Medulla oblongata (tissue), 1 donor: Measurements from ENCODE around the gene ZNF653.

ENCODE experiments used
- DNase-seq: peaks from one replicate; pipeline ENCODE4 v3.0.0-alpha.2; 2015; ENCODE audit errors: extremely low spot score

Gene ZNF653

DNA sequence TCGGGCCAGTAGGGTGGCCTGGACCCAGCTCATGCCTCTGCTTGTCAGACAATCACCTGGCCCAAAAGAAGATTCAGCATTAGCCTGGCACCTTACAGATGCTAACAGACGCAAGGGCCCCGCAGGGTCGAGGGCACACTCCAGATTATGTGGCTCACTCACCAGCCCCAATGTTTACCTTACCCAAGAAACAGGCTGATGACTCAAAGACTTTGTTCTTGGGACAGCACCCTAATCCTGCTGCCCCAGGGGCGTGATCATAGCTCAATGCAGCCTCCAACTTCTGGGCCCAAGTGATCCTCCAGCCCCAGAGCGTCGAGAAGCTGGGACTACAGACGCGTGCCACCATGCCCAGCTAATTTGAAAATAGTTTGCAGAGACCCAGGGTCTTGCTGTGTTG lies 13.5 kb upstream of the ZNF653 start:
- no peak for DNase-seq

DNA sequence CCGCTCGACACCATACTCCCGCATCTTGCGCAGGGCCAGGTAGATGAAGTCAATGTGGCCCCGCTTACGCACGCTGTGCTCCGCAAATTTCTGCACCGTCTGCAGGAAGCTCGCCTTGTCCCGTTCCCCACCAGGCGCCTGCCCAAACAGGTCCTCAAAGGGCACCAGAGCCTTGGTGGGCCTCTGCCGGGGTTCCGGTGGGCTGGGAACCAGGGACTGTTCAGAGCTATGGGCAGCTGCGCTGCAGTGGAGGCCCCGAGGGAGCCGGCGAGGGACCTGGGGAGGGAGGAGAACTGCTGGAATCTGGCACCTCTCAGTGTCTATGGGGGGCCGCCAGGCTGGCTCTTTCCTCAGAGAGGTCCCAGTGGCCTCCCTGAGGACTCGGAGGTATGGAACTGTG lies 8.3 kb upstream of the ZNF653 start:
- no peak for DNase-seq

DNA sequence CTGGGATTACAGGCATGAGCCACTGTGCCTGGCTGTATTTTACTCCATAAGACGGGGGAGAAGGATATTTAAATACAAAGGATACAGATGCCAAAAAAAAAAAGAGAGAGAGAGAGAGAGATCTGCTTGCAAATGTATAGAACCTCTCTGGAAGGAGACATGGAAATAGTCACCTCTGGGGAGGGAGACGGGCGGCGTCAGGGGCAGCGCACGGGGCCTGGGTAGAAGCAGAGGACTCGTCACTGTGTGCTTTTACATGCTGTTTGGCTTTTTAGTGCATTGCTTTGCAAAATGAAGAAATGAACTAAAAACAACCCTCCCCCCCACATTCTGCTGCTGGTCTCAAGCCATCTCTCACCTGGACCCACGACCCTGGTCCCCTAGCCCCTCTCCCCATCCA lies 4.8 kb upstream of the ZNF653 start:
- DNase-seq: no peak

DNA sequence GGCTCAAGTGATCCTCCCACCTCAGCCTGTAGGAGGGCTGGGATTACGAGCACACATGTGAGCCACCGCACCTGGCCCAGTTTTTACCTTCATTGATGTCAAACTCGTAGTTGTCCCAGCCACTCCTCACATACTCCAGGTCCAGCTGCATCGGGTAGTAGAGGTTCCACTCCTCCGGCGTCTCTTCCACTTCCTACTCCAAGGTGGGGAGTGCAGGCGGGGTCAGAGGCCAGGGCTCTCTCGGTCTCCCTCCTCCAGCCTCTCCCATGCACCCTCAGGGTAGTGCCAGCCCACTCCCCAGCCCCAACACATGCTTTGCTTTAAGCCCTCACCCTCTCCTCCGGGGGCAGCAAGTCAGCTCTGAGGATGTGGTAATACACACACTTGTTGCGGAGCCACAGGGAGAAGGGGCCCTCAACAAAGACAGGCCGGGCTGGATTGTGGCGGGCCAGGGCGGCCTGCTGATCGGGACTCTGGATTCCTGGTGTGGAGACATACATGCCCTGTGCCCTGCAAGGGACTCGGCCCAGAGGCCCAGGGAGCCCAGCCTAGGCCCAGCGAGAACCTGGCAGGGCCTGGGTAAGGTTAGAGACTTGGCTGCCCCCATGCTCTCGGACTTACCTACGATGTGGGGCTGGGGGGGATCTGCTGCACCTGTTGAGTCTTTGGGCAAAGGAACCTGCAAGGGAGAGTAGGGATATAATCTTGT lies 1.9 kb upstream of the ZNF653 start:
- no peak for DNase-seq

DNA sequence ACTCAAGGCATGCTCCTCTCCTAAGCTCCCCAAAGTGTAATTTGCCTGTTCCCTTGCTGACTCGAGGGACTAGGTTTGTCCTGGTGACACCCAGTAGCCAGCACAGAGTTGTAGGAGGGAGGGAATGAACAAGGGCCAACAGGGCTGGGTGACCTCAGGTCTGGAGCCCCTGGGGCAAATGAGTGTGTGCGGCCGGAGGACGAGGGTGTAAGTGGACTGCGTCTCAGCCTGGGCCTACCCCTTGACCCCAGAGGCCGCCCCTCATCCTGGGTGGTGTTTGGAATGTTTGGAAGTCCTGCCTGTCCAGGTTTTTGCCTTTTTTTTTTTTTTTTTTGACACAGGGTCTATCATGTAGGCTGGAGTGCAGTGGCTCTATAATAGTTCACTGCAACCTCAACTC lies 1.3 kb upstream of the ZNF653 start:
- DNase-seq: no peak

DNA sequence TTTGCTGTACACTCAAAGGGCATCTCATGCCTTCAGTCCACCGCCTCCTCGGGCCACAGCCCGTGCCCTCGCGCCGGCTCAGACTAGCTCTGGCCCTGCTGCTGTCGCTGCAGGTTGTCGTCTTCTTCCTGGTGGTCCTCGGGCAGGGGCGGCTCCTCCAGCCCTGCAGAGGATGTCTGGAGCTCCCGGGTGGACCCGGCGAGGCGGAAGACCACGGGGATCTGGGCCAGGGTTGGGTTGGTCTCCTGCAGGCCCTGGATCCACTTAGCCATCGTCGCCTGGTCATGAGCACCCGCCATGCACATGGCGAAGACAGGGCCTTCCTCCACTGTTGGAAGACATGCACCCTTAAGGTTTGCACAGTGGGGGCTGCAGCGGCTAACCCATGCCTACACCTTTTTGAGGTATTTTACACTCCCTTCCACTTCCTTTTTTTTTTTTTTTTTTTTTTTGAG lies 489 bp upstream of the ZNF653 start:
- no peak for DNase-seq

DNA sequence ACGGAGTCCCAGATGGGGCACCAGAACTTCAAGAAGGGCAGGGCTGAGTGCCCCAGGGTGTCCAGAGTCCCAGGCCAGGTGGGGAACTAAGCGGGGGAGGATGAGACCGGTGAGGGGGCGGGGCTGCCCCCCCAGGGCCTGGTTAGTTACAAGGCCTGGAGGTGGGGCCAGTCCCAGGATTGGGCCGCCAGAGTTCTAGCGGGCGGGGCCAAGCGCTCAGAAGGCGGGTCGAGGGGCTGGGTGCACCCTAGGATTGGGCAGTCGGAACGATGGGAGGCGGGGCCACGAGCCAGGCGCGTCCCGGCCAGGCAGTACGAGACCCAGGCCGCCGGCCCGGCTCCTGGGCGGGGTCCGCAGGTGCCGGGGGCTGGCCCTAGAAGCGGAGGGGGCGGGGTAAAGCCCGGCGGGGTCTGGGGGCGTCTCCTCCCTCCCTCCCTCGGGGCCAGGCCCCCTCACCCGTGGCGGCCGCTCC lies 571 bp downstream of the ZNF653 start:
- DNase-seq: peak; percentile 97

DNA sequence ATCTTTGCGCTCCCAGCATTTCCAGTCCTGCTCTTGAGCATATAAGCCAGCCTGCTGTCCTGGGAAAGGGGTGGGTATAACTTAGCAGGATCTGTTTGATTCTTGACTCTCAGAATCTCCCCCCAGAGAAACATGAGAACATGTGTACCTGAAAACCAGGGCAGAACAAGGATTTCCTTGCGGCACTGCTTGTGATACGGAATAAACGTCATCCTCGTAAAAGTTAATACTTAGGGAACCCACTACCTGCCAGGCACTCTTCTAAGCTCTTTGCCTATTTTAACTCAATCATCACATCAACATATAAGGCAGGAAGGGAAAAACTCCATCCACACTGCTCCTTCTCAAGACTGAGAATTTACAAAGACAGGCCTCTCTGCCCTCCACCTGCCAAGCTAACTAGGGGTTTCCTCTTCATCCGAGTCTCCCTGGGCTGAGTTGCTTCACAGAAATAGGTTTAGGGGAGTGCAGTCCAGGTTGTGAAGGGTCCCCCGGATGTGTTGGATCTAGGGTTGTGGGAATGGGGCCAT lies 1.1 kb downstream of the ZNF653 start:
- DNase-seq: no peak

DNA sequence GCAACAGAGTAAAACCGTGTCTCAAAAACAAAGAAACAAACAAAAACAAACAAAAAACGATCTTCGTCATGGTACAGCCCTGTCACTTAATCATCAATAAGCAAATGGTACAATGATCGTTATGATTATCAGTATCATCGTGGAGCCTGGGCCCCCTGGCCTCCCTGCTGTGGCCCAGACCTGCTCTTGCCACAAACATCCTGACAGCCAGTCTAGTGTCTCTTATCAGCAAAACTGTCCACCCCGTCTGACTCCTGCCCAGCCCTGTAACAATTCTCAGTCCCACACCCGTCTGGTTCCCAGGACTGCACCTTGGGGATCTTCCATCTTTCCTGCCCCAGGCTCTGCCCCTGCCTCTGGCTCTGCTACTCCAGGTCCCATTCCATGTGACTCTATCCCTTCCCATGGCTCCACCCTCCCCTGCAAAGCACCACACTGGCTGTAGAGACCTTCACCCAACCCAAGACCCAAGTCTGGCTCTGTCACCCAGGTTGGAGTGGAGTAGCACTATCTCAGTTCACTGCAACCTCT lies 5.7 kb downstream of the ZNF653 start:
- DNase-seq: no peak

DNA sequence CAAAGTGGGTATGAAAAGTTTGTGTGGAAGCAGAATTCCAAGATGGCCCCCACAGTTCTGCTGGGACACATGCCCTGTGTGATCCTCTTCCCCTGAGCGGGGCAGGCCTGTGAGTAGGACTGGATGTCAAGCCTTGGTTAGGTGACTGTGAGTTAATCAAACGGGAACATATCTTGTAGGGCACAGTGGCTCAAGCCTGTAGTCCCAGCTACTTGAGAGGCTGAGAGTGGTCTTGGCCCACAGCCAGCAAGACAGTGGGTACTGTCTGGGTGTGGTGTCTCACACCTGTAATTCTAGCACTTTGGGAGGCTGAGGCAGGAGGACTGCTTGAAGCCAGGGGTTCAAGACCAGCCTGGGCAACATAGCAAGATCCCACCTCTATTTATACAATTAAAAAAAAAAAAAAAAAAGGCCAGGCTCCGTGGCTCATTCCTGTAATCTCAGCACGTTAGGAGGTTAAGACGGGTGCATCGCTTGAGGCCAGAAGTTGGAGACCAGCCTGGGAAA lies 6.4 kb downstream of the ZNF653 start:
- DNase-seq: no peak

DNA sequence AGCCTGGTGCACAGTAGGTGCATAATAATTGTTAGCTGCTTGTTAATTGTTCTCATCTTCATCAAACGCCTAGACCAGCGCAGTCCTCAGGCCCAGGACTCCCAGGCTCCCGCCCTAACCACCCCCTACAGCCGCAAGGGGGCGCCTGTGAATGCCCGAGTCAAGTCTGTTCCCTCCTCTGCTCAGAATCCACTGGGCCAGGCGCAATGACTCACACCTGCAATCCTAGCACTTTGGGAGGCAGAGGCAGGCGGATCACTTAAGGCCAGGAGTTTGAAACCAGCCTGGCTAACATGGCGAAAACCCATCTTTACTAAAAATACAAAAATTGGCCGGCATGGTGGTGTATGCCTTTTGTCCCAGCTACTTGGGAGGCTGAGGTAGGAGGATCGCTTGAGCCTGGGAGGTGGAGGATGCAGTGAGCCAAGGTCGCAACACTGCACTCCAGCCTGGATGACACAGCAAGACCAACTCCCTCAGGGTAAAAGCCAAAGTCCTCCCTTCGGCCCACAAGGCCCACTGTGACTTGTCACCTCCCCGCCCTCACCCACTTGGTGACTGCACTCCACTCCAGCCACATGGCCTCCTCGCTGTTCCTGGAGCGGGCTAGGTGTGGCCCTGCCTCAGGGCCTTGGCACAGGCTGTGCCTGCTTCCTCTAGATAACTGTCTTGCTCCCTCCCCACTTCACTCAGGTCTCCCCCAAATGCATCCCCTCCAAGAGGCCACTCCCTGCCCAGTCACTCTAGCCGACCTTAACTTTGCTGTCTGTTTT lies 9.1 kb downstream of the ZNF653 start:
- peak; percentile 50 for DNase-seq

DNA sequence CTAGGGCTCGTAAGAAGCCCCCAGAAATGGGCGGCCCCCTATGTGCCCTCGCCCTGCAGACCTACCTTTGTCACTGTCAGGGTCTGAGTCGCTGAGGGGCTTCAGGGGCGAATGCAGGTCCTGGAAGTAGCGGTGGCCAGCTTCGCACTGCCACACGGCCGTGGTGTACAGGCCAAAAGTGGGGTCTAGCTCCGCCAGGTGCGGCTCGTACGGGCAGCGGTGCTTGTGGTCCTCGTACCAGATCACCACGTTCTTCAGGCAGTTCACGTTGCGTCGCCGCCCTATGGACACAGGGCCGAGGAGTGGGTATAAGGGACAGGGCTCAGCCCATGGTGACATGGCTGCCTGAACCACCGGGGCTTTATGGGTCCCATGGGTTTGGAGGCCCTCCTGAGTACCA lies 9.8 kb downstream of the ZNF653 start:
- DNase-seq: no peak

DNA sequence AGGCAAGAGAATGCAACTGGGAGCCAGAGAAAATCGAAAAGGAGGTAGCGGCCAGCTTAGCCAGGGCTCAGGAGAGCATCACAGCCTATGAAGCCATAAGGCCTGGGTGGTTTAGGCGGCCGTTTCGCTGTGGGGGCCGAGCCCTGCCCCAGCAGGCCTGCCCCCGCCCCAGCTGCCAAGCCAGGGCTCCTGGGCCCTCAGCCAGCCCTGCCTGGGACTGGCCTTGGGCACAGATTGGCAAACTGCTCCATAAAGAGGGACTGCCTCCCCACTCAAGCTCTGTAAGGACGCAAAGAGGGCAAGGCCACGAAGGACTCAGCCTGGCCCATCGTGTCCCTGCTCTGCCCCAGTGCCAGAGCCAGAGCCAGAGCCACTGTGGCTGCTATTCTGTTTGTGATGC lies 10.2 kb downstream of the ZNF653 start:
- no peak for DNase-seq

DNA sequence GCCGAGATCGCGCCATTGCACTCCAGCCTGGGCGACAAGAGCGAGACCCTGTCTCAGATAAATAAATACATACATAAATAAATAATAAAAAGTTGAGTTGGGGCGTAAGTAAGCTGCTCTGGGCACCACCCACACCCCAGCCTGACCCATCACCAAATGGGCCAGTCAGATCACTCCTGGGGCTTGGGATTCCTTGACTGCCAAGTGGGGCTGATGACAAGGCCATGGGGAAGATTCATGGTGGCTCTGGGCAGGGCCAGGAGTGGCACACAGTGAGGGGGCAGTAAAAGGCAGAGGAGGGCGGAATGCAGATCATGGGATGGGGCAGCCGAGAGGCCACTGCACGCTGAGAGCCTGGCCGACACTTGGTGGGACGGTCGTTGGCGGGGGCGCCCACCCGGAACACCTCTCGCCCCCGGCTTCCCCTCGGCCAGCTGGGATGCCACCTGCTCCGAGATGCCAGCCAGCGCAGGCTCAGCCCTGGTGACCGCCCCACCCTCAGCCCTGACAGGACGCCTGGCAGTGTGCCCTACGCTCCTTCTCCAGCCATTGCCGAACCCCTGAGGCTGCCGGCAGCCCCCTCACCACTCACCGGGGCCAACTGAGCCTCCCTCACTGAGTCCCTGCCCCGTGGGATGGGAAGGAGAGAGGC lies 10.9 kb downstream of the ZNF653 start:
- no peak for DNase-seq

DNA sequence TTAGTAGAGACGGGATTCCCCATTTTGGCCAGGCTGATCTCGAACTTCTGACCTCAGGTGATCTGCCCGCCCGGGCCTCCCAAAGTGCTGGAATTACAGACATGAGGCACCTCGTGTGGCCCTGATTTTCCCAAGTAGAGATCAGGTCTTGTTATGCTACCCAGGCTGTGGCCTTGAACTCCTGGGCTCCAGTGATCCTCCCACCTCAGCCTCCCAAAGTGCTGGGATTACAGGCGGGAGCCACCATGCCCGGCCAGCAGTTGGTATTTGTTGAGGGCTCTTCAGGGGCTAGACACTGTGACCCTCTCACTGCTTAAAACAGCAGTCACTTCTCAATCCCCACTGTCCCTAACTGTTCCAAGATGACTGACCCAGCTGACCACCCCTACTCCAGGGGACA lies 16.3 kb downstream of the ZNF653 start:
- DNase-seq: no peak

DNA sequence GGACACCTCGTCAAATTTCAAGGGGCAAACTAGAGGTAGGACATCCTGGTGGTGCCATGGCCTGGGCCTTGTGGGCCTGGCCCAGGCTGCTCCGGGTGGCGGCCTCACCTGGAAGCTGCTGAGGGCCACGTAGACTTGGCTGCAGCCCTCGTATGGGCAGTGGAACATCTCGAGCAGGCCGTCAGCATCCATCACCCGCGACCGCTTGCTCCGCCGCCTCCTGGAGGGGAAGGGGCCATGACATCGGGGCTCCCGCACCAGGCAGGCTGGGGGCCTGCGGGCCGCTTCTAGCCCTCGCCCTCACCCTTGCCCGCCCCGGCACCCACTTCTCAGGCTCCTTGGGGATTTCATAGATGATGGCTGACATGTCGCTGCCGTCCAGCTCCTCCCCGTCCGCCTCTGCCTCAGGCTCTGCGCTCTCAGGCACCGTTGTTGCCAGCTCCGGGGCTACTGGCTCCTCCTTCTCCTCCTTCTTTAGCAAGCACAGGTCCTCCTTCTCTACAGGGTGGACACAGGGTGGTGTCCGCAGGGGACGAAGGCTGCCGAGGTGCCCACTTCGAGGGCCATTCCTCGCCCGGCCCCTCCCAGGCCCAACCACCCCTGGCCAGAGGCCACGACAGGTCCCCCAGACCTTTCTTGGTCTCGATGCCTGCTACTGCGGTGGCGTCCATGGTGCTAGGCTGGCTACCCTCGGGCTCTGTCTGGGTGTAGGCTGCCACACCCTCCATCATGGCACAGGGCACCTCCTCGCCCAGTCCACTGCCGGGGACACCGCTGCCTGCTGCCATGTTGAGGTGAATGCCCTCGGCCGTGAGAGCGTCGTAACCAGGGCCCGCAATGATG lies 18.8 kb downstream of the ZNF653 start:
- no peak for DNase-seq

DNA sequence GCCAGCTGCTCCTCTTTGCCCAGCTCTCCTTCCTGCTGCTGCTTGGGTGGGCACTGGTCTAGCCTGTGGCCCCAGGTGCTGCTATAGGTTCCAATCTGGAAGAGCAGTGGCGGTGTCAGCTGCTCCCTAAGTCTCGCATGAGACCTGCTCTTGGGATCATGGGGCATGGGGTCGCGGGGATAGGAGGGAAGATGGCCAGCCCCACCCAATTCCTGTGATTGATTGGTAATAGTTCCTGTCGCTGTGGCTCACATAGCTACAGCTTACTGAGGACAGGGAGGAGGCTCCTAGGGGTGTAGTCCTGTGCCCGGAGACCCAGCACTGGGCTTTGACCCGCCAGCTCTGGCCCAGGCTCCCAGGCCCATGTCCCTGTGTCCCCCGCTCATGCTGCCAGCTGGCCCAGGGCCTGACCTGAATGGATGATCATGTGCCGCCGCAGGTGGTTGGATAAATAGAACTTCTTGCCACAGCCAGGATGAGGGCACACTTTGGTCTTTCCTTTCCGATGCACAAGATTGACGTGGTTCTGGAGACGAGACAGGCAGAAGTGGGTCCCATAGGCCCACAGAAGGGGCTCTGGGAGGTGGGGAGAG lies 20.3 kb downstream of the ZNF653 start:
- DNase-seq: no peak

DNA sequence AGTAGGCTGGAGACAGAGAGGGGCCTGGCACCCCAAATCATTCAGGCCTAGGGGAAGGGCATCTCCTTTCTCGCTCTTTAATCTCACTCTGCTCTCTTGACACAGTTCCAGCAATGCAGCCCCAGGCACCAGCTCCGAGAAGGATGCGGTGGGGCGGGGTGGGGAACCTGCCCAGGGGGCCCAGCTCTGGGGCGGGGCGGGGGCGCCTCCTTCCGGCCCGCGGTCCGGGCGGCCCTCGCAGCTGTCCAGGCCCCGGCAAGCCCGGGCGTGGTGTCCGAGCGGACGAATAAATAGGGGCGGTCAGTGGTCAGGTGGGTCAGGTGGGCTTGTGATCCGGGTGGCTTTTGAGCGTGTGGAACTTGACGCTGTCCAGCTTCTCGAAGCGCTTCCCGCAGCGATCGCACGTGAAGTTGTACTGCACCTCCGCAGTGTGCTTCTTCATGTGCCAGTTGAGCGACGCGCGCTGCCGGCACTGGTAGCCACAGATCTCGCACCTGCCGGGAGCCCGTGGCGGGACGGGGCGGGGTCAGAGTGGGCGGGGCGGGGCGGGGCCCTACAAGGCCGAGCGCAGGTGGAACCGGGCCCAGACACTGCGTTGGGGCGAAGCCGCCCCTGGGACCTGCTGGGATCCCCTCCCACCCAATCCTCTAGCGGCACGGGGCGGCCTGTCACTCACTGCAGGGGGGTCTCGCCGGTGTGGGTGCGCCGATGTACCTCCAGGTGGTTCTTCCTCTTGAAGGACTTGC lies 22.1 kb downstream of the ZNF653 start:
- DNase-seq: no peak

DNA sequence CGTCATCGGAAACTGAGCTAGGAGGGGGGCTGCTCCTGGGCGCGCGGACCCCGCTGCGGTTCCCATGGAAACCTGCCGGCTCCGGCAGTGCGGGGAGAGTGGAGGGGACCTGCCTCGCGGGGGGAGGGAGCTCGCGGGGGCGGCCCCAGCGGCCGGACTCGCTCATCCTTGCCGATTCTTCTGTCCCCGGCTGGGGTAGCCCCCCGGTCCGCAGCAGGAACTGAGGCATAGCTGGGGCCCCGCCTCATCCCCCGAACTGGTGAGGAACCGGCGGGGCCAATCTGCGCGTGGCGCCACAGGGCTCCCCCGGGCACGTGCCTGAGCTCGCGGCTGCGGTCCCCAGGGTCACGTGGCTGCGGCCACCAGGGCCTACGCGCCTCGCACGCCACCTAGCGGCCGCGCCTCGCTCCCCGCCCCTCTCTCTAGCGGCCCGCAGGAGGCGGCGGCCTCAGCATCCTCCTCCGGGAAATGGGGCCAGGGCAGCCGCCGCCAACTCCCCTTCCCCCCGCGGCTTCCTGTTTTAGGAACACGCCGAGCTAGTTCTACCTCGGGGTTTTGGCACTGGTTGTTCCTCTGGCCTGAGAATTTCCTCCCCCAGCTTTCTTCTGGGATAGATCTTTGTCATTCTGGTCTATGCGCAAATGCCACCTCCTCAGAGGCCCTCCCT lies 23.1 kb downstream of the ZNF653 start:
- peak; percentile 90 for DNase-seq
